Measurements from ENCODE around the gene ANKRD49.
"Not testable (repeated sequence)": the region's sequence is repeated elsewhere in the genome, so short reads cannot be mapped to it uniquely, and the experiment has no call there.

The ANKRD49 gene

GRCh38 chr11:94501522-94501921 lies 7.7 kb downstream of the ANKRD49 start:
- no peak overlapping the region for H3K4me3 ChIP-seq (ENCODE audit: low read depth, low read length)
- TF ChIP-seq MYC (IDR thresholded peaks at IDR 0.05; ENCODE audit: low read depth, low read length) (no peak), POLR2A (IDR thresholded peaks at IDR 0.05; ENCODE audit: extremely low read depth, insufficient read length) (no peak), CTCF (IDR thresholded peaks at IDR 0.05; ENCODE audit: low read depth, low read length) (no peak), MAX (IDR thresholded peaks at IDR 0.05; ENCODE audit: low read depth, low read length) (no peak)
- no peak for DNase-seq (ENCODE audit: low read depth)

GRCh38 chr11:94504689-94505293 lies 11.0 kb downstream of the ANKRD49 start:
- no peak for TF ChIP-seq MYC (IDR thresholded peaks at IDR 0.05; ENCODE audit: low read depth, low read length)
- peak; percentile 54 for TF ChIP-seq CTCF (IDR thresholded peaks at IDR 0.05; ENCODE audit: low read depth, low read length)
- H3K4me3 ChIP-seq (ENCODE audit: low read depth, low read length), result no peak overlapping the region
- DNase-seq (ENCODE audit: low read depth), result peak; percentile 75

GRCh38 chr11:94506513-94506912 lies 12.7 kb downstream of the ANKRD49 start:
- DNase-seq (ENCODE audit: low read depth), result peak; percentile 24
- H3K4me3 ChIP-seq (ENCODE audit: low read depth, low read length), result not testable (repeated sequence)

- TF ChIP-seq MYC (IDR thresholded peaks at IDR 0.05; ENCODE audit: low read depth, low read length) (no peak), POLR2A (IDR thresholded peaks at IDR 0.05; ENCODE audit: extremely low read depth, insufficient read length) (no peak), MAX (IDR thresholded peaks at IDR 0.05; ENCODE audit: low read depth, low read length) (no peak), CTCF (IDR thresholded peaks at IDR 0.05; ENCODE audit: low read depth, low read length) (no peak)
- peak; percentile 37 for DNase-seq (ENCODE audit: low read depth)
Measured at GRCh38 chr11:94507485-94507884, 13.7 kb downstream of the ANKRD49 start.

GRCh38 chr11:94511932-94512781 lies 18.4 kb downstream of the ANKRD49 start, which contains the start of gene C11orf97:
TSS of gene C11orf97 (plus strand) at chr11:94512461. CDS start at chr11:94512529, 68 bp downstream.
- H3K4me3 ChIP-seq (ENCODE audit: low read depth, low read length), result peak within 1 kb of the TSS; percentile 48
- peak; percentile 75 for DNase-seq (ENCODE audit: low read depth)
- TF ChIP-seq POLR2A (IDR thresholded peaks at IDR 0.05; ENCODE audit: extremely low read depth, insufficient read length) (no peak), CTCF (IDR thresholded peaks at IDR 0.05; ENCODE audit: low read depth, low read length) (no peak), MAX (IDR thresholded peaks at IDR 0.05; ENCODE audit: low read depth, low read length) (no peak), MYC (IDR thresholded peaks at IDR 0.05; ENCODE audit: low read depth, low read length) (no peak)

More at GRCh38 chr11:94507485-94507884, 13.7 kb downstream of the ANKRD49 start:
- no peak overlapping the region for H3K4me3 ChIP-seq (ENCODE audit: low read depth, low read length)

- peak overlapping the region; percentile 48 for H3K4me3 ChIP-seq (ENCODE audit: low read depth, low read length)
- no peak for TF ChIP-seq MAX (IDR thresholded peaks at IDR 0.05; ENCODE audit: low read depth, low read length)
- TF ChIP-seq CTCF (IDR thresholded peaks at IDR 0.05; ENCODE audit: low read depth, low read length), result no peak
- no peak for TF ChIP-seq POLR2A (IDR thresholded peaks at IDR 0.05; ENCODE audit: extremely low read depth, insufficient read length)
- no peak for TF ChIP-seq MYC (IDR thresholded peaks at IDR 0.05; ENCODE audit: low read depth, low read length)
- peak; percentile 19 for DNase-seq (ENCODE audit: low read depth)
Measured at GRCh38 chr11:94513091-94513490, 19.3 kb downstream of the ANKRD49 start.
